HepG2 (cell line): ENCODE measurements around the gene TKFC. TPM values are rescaled to one million over a fixed set of nuclear protein-coding genes. Genes with fewer than 3 reads are reported as not detected.

ENCODE experiments used
- polyA plus RNA-seq, 8 experiments: library from polyadenylated mRNA; depleted of rRNA in 3 of 8; stranded (reverse) in 7 of 8; unstranded in 1 of 8; fragments of >200 nt; fragmentation: Illumina TruSeq in 4 of 8; extraction: Trizol in 4 of 8; gene quantifications; 2 replicates each; pipeline versions ENCODE4 v1.2.1 to v1.2.3, GENCODE V29; 2011 to 2016; ENCODE audit warnings: low read depth in 4 of 8, missing spikeins in 1 of 8, mixed read lengths in 1 of 8; ENCODE audit not compliant: insufficient read depth in 1 of 8
- total RNA-seq, 5 experiments: library from RNA; depleted of rRNA; stranded (reverse); fragments of >200 nt; fragmentation: Illumina TruSeq; extraction: Trizol; gene quantifications; 2 replicates each; pipeline ENCODE4 v1.2.3, GENCODE V29; 2016; ENCODE audit warnings: low read depth in 1 of 5

Gene TKFC
- total and polyA plus RNA-seq, 2 of the 13 experiments (the other 11 are each of a cell fraction or from before 2014, with no cell fraction given) = 147 to 197 TPM

Other genes starting within 250 kb of the TKFC start
- gene CD5, start 230.7 kb upstream of the TKFC start, total RNA-seq (2016; rRNA removed; fragmentation: Illumina TruSeq; extraction: Trizol) = not detected in 2 replicates
- gene CD5, start 230.7 kb upstream of the TKFC start, polyA plus RNA-seq (2011; rRNA removed) = not detected in 2 replicates
- gene VPS37C, start 171.8 kb upstream of the TKFC start, total RNA-seq (2016; rRNA removed; fragmentation: Illumina TruSeq; extraction: Trizol) = 8.0 and 8.8 TPM in 2 replicates
- 7.5 and 8.8 TPM in 2 replicates for gene VPS37C, start 171.8 kb upstream of the TKFC start, polyA plus RNA-seq (2011; rRNA removed)
- gene PGA3, start 129.7 kb upstream of the TKFC start, total RNA-seq (2016; rRNA removed; fragmentation: Illumina TruSeq; extraction: Trizol) = not detected in 2 replicates
- not detected in 2 replicates for gene PGA3, start 129.7 kb upstream of the TKFC start, polyA plus RNA-seq (2011; rRNA removed)
- not detected in 2 replicates for gene PGA4, start 110.9 kb upstream of the TKFC start, total RNA-seq (2016; rRNA removed; fragmentation: Illumina TruSeq; extraction: Trizol)
- gene PGA4, start 110.9 kb upstream of the TKFC start, polyA plus RNA-seq (2011; rRNA removed) = not detected in 2 replicates
- not detected in 2 replicates for gene PGA5, start 92.1 kb upstream of the TKFC start, total RNA-seq (2016; rRNA removed; fragmentation: Illumina TruSeq; extraction: Trizol)
- not detected in 2 replicates for gene PGA5, start 92.1 kb upstream of the TKFC start, polyA plus RNA-seq (2011; rRNA removed)
- gene VWCE, start 37.9 kb upstream of the TKFC start, total RNA-seq (2016; rRNA removed; fragmentation: Illumina TruSeq; extraction: Trizol) = 10.4 and 27.6 TPM in 2 replicates
- 58.3 and 59.7 TPM in 2 replicates for gene VWCE, start 37.9 kb upstream of the TKFC start, polyA plus RNA-seq (2011; rRNA removed)
- gene DDB1, start 123 bp upstream of the TKFC start, total RNA-seq (2016; rRNA removed; fragmentation: Illumina TruSeq; extraction: Trizol) = 266 and 292 TPM in 2 replicates
- 175 and 217 TPM in 2 replicates for gene DDB1, start 123 bp upstream of the TKFC start, polyA plus RNA-seq (2011; rRNA removed)
- 11.5 and 14.9 TPM in 2 replicates for gene CYB561A3, start 28.7 kb downstream of the TKFC start, total RNA-seq (2016; rRNA removed; fragmentation: Illumina TruSeq; extraction: Trizol)
- gene CYB561A3, start 28.7 kb downstream of the TKFC start, polyA plus RNA-seq (2011; rRNA removed) = 11.4 and 14.7 TPM in 2 replicates
- 29.7 and 43.5 TPM in 2 replicates for gene TMEM138, start 29.1 kb downstream of the TKFC start, total RNA-seq (2016; rRNA removed; fragmentation: Illumina TruSeq; extraction: Trizol)
- 51.0 and 61.0 TPM in 2 replicates for gene TMEM138, start 29.1 kb downstream of the TKFC start, polyA plus RNA-seq (2011; rRNA removed)
- gene TMEM216, start 59.4 kb downstream of the TKFC start, total RNA-seq (2016; rRNA removed; fragmentation: Illumina TruSeq; extraction: Trizol) = 25.2 and 25.4 TPM in 2 replicates
- 53.7 and 60.1 TPM in 2 replicates for gene TMEM216, start 59.4 kb downstream of the TKFC start, polyA plus RNA-seq (2011; rRNA removed)
- 29.4 and 34.1 TPM in 2 replicates for gene CPSF7, start 96.7 kb downstream of the TKFC start, total RNA-seq (2016; rRNA removed; fragmentation: Illumina TruSeq; extraction: Trizol)
- gene CPSF7, start 96.7 kb downstream of the TKFC start, polyA plus RNA-seq (2011; rRNA removed) = 36.8 and 40.6 TPM in 2 replicates
- gene SDHAF2, start 96.9 kb downstream of the TKFC start, total RNA-seq (2016; rRNA removed; fragmentation: Illumina TruSeq; extraction: Trizol) = 44.2 and 53.3 TPM in 2 replicates
- 70.4 and 70.5 TPM in 2 replicates for gene SDHAF2, start 96.9 kb downstream of the TKFC start, polyA plus RNA-seq (2011; rRNA removed)
- not detected in 2 replicates for gene LRRC10B, start 175.5 kb downstream of the TKFC start, total RNA-seq (2016; rRNA removed; fragmentation: Illumina TruSeq; extraction: Trizol)
- gene LRRC10B, start 175.5 kb downstream of the TKFC start, polyA plus RNA-seq (2011; rRNA removed) = not detected in 2 replicates
- gene SYT7, start 247.8 kb downstream of the TKFC start, total RNA-seq (2016; rRNA removed; fragmentation: Illumina TruSeq; extraction: Trizol) = 0.81 and 1.4 TPM in 2 replicates
- 4.4 and 6.2 TPM in 2 replicates for gene SYT7, start 247.8 kb downstream of the TKFC start, polyA plus RNA-seq (2011; rRNA removed)